Caco-2 (cell line): ENCODE results near the gene NUDT16L1. TPM values are rescaled to one million over a fixed set of nuclear protein-coding genes. Genes with fewer than 3 reads are reported as not detected.
A peak's percentile ranks its signal among the peaks of the same experiment; 100 is the strongest.

Experiments
- BruUV-seq: library from RNA; stranded (reverse); fragments of 400-500 nt; replicated peaks from 2 replicates; lab custom pipeline; 2021; lab: Mats Ljungman, UMichigan
- CTCF ChIA-PET: fragments of 300-600 bp; sonication (Branson Sonifier 250); formaldehyde crosslinking; loops from one replicate; lab custom pipeline; 2022; ENCODE audit warnings: antibody characterized with exemption; lab: Charles Lee
- POLR2A ChIA-PET: fragments of 300-600 bp; sonication (Branson Sonifier 250); formaldehyde crosslinking; loops from one replicate; lab custom pipeline; 2022; ENCODE audit warnings: antibody characterized with exemption; lab: Charles Lee
- DNase-seq, 2 experiments: peaks; one replicate each; pipeline versions ENCODE4 v3.0.0 to v3.0.0-alpha.2; 2020 to 2022
- H3K27me3 ChIP-seq: replicated peaks from 2 replicates; pipeline ENCODE4 v1.6.0; 2011; ENCODE audit warnings: low read length; ENCODE audit not compliant: control insufficient read depth, insufficient read depth
- H3K36me3 ChIP-seq: 2 replicates; pipeline ENCODE4 v1.5.1; 2011; ENCODE audit warnings: low read length; ENCODE audit not compliant: control insufficient read depth, insufficient read depth
- H3K4me1 ChIP-seq: fragments of 250-450 bp; sonication (Bioruptor Pico); 2 replicates; pipeline ENCODE4 v1.5.1; 2020; ENCODE audit warnings: mild to moderate bottlenecking
- H3K4me3 ChIP-seq: 2 replicates; pipeline ENCODE4 v1.5.1; 2011; ENCODE audit warnings: low read depth, mild to moderate bottlenecking, control low read depth, low read length
- H3K9me3 ChIP-seq: fragments of 250-450 bp; sonication (Bioruptor Pico); 2 replicates; pipeline ENCODE4 v1.5.1; 2020; ENCODE audit warnings: mild to moderate bottlenecking, moderate library complexity
- H3K27ac Mint-ChIP-seq: one replicate; pipeline ENCODE4 v1.8.0; 2022; ENCODE audit warnings: mixed read lengths; ENCODE audit not compliant: unreplicated experiment
- H3K27me3 Mint-ChIP-seq: one replicate; pipeline ENCODE4 v1.8.0; 2022; ENCODE audit warnings: mixed read lengths; ENCODE audit not compliant: insufficient read depth, unreplicated experiment
- H3K36me3 Mint-ChIP-seq: one replicate; pipeline ENCODE4 v1.8.0; 2022; ENCODE audit warnings: mild to moderate bottlenecking, mixed read lengths; ENCODE audit not compliant: insufficient read depth, unreplicated experiment
- H3K4me1 Mint-ChIP-seq: one replicate; pipeline ENCODE4 v1.8.0; 2022; ENCODE audit warnings: low read depth, mixed read lengths; ENCODE audit not compliant: unreplicated experiment
- H3K4me3 Mint-ChIP-seq: one replicate; pipeline ENCODE4 v1.8.0; 2022; ENCODE audit warnings: mild to moderate bottlenecking, moderate library complexity, mixed read lengths; ENCODE audit not compliant: unreplicated experiment
- H3K9me3 Mint-ChIP-seq: one replicate; pipeline ENCODE4 v1.8.0; 2022; ENCODE audit warnings: mixed read lengths; ENCODE audit not compliant: unreplicated experiment
- CTCF ChIP-seq, 2 experiments: fragments of 200-600 bp in 1 of 2; IDR thresholded peaks; 1 replicate in 1 of 2; 2 replicates in 1 of 2; pipeline versions ENCODE4 v1.5.1 to v1.8.0; 2011 to 2022; ENCODE audit warnings: antibody characterized with exemption in 1 of 2, control low read depth in 1 of 2, inconsistent platforms in 1 of 2, low read depth in 1 of 2, low read length in 1 of 2, mild to moderate bottlenecking in 1 of 2, moderate library complexity in 1 of 2; ENCODE audit not compliant: insufficient read depth in 1 of 2, severe bottlenecking in 1 of 2, unreplicated experiment in 1 of 2
- intact Hi-C: fragments of 100-400 bp; cut with micrococcal nuclease; formaldehyde crosslinking; loops from one replicate; pipeline ENCODE4 v1.10.0; 2022; ENCODE audit not compliant: unreplicated experiment
- total RNA-seq: library from RNA; stranded (reverse); gene quantifications from 2 replicates; pipeline ENCODE4 v1.2.3, GENCODE V29; 2022

The NUDT16L1 gene
- total RNA-seq, 1 experiment from 2014 or later = 31.3 TPM

- Histone ChIP-seq H3K27me3 (no peaks in the 10 kb centered on the region), H3K9me3 (no peaks in the 10 kb centered on the region), H3K4me1 (peaks cover 4% of the 10 kb centered on the region; the same call in 1 of the 2 replicates), H3K36me3 (no peaks in the 10 kb centered on the region), H3K4me3 (peak overlapping the region; percentile 85)
- peak overlapping the region; percentile 99 for H3K27ac Mint-ChIP-seq
- peak overlapping the region; percentile 97 for H3K4me3 Mint-ChIP-seq
- H3K9me3 Mint-ChIP-seq = no peaks in the 10 kb centered on the region
- H3K36me3 Mint-ChIP-seq = peaks cover 31% of the 10 kb centered on the region
- intact Hi-C loops = no loop called here
- ChIA-PET CTCF (interaction anchor here (0.9 to 1.7 kb wide), 2 partner anchors 83 to 117 kb away, joined by 3 to 6 read pairs; no protein-coding TSS in a partner anchor), POLR2A (interaction anchor here (1.6 to 2.4 kb wide), 3 partner anchors 35 to 117 kb away, joined by 11 to 20 read pairs (median 12); partner anchors contain the start of gene NUDT16L1)
- no peaks in the 10 kb centered on the region for H3K27me3 Mint-ChIP-seq
- H3K4me1 Mint-ChIP-seq = no peaks in the 10 kb centered on the region
- DNase-seq = no peak
- no TSS peak for BruUV-seq
- TF ChIP-seq CTCF (IDR thresholded peaks at IDR 0.05; ENCODE audit: insufficient read depth in 1 of 2, low read depth in 1 of 2, low read length in 1 of 2, severe bottlenecking in 1 of 2, unreplicated experiment in 1 of 2) = no peak
Observed at GRCh38 chr16:4733211-4733742, 39.9 kb downstream of the NUDT16L1 start.

- no peaks in the 10 kb centered on the region for H3K27me3 Mint-ChIP-seq
- H3K9me3 Mint-ChIP-seq = no peaks in the 10 kb centered on the region
- Histone ChIP-seq H3K4me3 (peak overlapping the region; percentile 85), H3K9me3 (no peaks in the 10 kb centered on the region), H3K27me3 (no peaks in the 10 kb centered on the region), H3K36me3 (no peaks in the 10 kb centered on the region), H3K4me1 (peaks cover 4% of the 10 kb centered on the region; the same call in 1 of the 2 replicates)
- H3K27ac Mint-ChIP-seq = peak overlapping the region; percentile 99
- peak overlapping the region; percentile 97 for H3K4me3 Mint-ChIP-seq
- POLR2A ChIA-PET = interaction anchor here (0.6 to 2.4 kb wide), 7 partner anchors 35 to 365 kb away, joined by 3 to 20 read pairs (median 10); partner anchors contain the start of genes CDIP1, NUDT16L1 and SEPTIN12
- CTCF ChIA-PET = interaction anchor here (0.6 to 1.7 kb wide), 7 partner anchors 16 to 184 kb away, joined by 3 to 10 read pairs (median 4); partner anchors contain the start of genes MGRN1 and NUDT16L1
- no TSS peak for BruUV-seq
- intact Hi-C loops = loop anchor here (2.0 kb wide), 3 partner anchors 35 to 225 kb away; partner anchors contain the start of genes ROGDI and SEC14L5
- no peaks in the 10 kb centered on the region for H3K4me1 Mint-ChIP-seq
- DNase-seq = no peak
- TF ChIP-seq CTCF (IDR thresholded peaks at IDR 0.05; ENCODE audit: insufficient read depth in 1 of 2, low read depth in 1 of 2, low read length in 1 of 2, severe bottlenecking in 1 of 2, unreplicated experiment in 1 of 2) = no peak
- peaks cover 27% of the 10 kb centered on the region for H3K36me3 Mint-ChIP-seq
Observed at GRCh38 chr16:4733747-4734062, 40.3 kb downstream of the NUDT16L1 start.

GRCh38 chr16:4734063-4734729 is 40.8 kb downstream of the NUDT16L1 start, which contains the start of the genes ANKS3 and DNAAF8:
ANKS3 (minus strand) TSS chr16:4734271; CDS start chr16:4730149, 4,122 bp downstream.
DNAAF8 (plus strand) TSS chr16:4734537; CDS start chr16:4736515, 1,978 bp downstream.
- intact Hi-C loops = loop anchor here (2.0 kb wide), 3 partner anchors 35 to 225 kb away; partner anchors contain the start of genes ROGDI and SEC14L5
- Histone ChIP-seq H3K9me3 (no peaks in the 10 kb centered on the region), H3K27me3 (no peaks in the 10 kb centered on the region), H3K36me3 (no peaks in the 10 kb centered on the region), H3K4me3 (peak within 1 kb of the TSS; percentile 85), H3K4me1 (peaks cover 4% of the 10 kb centered on the region; the same call in 1 of the 2 replicates)
- CTCF ChIA-PET = interaction anchor here (0.6 to 1.7 kb wide), 11 partner anchors 17 to 224 kb away, joined by 3 to 10 read pairs (median 3); partner anchors contain the start of genes MGRN1, NUDT16L1, SEC14L5 and SEPTIN12
- TF ChIP-seq CTCF (IDR thresholded peaks at IDR 0.05; ENCODE audit: insufficient read depth in 1 of 2, low read depth in 1 of 2, low read length in 1 of 2, severe bottlenecking in 1 of 2, unreplicated experiment in 1 of 2) = no peak
- H3K36me3 Mint-ChIP-seq = peaks cover 22% of the 10 kb centered on the region
- H3K27me3 Mint-ChIP-seq = no peaks in the 10 kb centered on the region
- H3K4me3 Mint-ChIP-seq = peak within 1 kb of the TSS; percentile 97
- peak; percentile 96 to 98 for DNase-seq
- no TSS peak for BruUV-seq
- no peaks in the 10 kb centered on the region for H3K9me3 Mint-ChIP-seq
- no peaks in the 10 kb centered on the region for H3K4me1 Mint-ChIP-seq
- H3K27ac Mint-ChIP-seq = peak within 1 kb of the TSS; percentile 99
- POLR2A ChIA-PET = interaction anchor here (0.5 to 2.4 kb wide), 14 partner anchors 10 to 364 kb away, joined by 3 to 20 read pairs (median 4); partner anchors contain the start of genes CDIP1, MGRN1, NUDT16L1 and ROGDI
